EL (cell line): ENCODE data around the gene KMT2D.
"Not testable (repeated sequence)": the region's sequence is repeated elsewhere in the genome, so short reads cannot be mapped to it uniquely, and the experiment has no call there.

ENCODE experiments used
- DNase-seq: peaks from one replicate; pipeline ENCODE4 v3.0.0-alpha.2; 2016

KMT2D gene

DNA sequence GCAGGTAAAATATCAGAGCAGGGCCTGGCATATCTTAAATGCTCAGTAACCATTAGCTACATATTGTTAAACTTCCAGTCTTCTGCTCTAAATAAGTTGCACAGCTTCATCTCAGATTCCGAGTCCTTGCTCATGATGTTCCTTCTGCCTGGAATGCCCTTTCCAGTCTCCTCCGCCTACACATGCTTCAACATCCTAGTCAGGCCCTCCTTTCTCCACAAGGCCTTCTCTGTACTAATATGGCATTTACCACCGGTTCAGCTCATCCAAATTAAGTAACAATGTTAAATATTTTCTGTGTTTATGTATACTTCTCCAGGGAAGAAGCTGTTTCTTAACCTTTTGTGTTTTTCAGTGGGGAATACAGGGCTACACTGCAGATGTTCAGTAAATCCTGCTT, 25.5 kb upstream of the KMT2D start:
- no peak for DNase-seq

DNA sequence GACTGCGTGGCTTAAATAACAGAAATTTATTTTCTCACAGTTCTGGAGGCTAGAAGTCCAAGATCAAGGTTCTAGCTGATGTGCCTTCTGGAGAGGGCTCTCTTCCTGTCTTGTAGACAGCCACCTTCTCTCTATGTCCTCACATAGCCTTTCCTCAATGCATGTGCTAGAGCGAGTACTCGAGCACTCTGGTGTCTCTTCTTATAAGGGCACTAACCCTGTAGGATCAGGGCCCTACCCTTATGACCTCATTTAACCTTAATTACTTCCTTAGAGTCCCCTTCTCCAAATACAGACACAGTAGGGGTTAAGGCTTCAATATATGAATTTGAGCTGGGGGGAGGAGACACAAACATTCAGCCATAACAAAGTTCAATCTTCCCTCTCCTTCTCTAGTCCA, 23.8 kb upstream of the KMT2D start:
- DNase-seq = no peak

DNA sequence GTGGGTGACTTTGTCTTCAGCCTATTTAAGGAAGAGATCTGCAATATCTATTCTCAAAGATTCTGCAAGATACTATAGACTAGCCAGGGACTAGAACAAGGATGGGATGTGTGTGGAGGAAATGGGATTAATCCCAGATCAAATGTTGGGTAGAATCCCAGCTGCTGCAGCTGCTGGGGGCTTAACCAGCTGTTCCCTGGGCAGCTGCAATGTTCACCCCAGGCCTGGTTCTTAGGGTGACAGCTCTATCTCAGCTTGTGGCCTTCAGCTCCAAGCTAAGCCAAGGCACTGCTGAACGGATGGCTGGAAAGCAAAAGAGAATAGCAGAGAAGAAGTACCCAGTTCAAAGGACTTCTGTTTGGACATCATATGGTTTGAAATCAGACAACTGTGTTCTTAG, 19.2 kb upstream of the KMT2D start:
- DNase-seq = no peak

DNA sequence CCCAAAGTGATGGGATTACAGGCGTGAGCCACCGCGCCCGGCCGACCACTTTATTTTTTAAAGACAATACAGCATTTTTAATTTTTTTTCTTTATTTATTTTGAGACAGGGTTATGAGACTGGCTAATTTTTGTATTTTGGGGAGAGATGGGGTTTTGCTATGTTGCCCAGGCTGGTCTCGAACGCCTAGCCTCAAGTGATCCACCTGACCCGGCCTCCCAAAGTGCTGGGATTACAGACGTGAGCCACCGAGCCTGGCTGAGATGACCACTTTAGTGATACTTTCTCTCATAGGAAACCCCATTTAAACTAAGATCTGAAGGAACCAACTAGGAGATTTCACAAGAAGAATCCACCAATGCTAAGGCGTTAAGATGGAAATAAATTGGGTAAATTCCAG, 10.4 kb upstream of the KMT2D start:
- DNase-seq = no peak

DNA sequence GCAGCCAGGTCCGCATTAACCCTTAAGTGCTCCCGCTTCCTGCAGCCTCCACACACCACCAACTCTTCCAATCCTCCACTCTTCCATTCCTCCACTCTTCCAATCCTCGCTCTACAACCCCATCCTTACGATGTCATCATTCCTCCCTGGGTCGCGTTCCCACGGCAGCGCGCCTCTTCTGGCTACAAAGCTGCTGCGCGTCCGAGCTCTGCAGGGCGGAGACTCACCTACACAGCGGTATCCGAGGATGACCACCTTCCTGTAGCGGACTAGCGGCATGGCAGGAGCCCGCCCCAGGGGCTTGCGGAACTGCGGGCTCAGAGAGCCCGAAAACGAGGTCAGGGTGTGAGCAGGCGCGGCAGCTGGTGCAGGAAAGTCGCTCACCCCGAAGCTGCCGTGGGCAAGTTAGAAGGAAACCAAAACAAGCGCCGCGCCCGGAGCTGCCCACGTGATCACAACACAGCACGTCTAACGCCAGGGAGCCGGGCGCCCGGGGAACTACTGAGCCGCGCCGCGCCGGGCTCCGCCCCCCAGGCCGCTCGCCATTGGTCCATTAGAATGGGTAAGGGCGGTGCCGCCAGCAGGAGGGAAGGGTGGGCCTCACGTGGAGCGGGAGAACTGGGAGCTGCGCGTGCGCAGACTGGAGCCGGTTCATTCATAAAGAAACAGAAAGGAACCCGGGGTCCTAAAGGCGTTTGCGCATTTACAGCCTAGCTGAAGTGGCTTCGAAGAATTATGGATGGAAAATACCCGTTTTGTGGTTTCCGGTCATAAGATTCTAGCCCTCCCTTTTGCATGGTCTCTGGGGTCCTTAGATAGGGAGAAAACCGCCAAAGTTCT, 9.1 kb upstream of the KMT2D start, which contains the start of gene RHEBL1:
RHEBL1 (minus strand) TSS at position 473 of the 840 bp plus-strand sequence; CDS start at position 279, 194 bp downstream.
- peak; percentile 98 for DNase-seq

DNA sequence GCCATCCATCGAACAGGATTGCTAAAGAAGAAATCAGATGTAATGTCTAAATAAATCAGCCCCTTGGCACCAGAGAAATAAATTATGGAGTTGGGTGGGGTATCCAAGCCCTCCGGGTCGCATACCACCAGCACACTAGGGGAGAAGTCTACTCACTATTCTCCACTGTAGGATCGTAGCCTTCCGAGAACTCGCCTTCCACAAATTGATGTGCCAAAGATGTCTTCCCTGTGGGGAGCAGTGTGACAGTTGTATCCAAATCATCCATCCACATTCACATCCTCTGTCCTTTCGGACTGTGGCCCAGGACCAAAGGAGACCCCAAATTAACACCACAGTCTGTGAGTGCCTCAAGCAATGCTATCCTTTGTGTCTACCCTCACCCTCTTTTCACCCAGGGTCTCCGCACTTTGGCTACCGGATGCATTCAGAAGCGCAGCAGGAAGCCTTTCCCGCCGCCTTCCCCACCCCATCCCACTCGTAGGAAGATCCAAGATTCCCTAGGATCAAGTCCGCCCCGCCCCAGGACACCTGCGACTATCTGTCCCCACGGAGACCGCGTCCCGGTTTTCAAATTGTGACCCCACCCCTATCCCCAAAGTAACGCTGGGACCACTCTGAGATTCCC, 8.4 kb upstream of the KMT2D start:
- DNase-seq = peak; percentile 44

DNA sequence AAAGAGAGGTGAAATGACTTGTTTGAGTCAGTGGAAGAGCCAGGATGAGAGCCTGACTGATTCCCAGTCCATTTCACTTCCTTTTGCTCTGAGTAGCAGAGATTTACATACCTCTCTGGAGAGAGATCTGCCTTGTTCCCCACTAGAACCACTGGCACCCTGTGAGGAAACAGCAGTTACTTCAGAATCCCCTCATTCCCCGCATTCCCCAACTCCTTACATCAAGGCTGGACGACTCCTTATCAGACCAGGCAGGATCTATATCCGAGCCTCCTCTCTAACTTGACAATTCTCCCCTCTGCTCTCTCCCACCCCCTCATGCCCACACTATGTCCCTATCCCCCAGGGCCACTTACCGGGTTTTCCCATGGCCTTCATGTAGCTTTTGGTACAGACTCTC, 5.5 kb upstream of the KMT2D start:
- DNase-seq = no peak

DNA sequence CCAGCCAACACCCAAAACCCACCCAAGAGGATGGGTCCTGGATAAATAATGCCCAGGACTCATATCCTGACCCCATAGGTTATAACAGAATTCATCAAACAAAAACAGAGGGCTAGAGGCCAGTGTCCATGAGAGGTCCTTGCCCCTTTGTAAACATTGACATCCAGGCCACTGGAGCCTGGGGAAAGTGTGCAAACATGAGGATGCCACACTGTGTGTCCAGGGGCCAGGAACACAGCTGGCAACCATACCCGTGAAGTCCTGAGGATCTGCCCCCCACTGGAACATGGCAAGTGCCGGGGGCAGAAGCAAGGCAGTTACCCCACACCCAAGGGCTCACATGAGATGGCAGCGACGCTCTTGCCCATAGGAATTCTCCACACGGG, 4.2 kb upstream of the KMT2D start:
- no peak for DNase-seq

DNA sequence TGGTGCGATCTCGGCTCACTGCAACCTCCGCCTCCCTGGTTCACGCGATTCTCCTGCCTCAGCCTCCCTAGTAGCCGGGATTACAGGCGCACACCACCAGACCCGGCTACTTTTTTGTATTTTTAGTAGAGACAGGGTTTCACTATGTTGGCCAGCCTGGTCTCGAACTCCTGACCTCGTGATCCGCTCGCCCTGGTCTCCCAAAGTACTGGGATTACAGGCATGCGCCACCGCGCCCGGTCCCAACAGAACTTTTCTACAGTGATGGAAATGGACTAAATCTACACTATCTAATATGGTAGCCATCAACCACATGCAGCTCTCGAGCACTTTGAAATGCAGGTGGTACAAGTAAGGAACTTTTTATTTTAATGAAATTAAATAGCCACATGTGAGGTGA, 1.3 kb upstream of the KMT2D start:
- not testable (repeated sequence) for DNase-seq

DNA sequence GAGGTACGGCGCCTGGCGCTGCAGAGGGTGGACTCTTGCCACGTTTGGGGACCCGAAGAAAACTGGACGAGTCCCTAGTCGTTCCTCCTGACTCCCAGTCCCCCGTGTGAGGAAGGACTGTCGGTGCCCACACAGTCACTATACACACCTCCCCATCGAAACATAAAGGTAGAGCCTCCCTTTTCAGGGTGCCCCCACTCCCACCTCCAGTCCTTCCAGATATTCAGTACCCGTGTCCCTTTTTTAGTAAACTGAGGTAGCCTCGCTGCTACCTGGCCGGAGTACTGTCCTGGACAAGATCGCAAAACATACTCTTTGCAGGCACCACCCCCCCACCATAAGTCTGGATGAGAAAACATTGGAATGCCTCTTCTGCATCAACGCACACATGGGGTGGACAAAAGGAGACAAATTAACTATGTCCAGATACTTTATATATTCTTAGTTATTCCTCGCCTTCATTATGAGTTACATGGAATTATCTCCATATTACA, 610 bp upstream of the KMT2D start:
- DNase-seq = peak; percentile 9

DNA sequence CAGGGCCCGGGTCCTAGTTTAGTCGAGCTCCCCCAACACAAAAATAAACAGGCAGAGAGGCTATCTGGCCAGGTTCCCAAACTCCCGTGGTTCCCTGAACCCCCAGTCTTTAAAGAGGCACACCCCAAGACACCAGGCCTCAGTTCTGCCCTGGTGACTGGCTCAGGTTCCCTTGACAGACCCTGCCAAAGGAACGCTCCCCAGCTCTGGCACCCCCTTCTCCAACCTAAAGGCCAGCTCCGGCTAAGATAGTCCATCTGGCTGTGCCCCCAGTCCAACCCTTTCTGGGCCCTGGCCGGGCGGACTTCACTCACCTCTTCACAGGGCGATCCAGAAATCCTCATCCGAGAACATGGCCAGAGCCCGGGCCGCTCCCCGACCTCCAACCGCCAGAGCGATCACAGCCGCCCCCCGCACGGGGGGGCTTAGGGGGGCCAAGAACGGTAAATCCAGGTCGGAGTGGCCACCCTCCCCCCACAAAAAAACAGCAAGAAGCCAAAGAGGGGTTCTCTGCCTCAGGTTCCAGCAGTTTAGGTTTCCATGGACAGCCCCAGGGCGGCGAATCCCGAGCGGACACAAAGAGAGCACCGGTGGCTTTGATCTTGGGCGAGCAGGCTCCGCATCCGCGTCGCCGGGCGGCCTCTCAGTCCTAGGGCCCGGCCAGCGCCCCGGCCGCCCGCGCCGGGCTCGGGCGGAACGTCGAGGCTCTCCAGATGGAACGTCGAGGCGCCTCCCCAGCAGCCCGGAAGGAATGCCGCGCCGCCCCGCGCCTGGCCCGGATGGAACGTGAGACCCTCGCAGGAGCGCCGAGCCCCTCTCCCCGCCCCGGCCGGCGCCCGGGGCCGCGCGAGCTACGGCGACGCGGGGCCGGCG, 1.1 kb downstream of the KMT2D start:
- DNase-seq = peak; percentile 18

DNA sequence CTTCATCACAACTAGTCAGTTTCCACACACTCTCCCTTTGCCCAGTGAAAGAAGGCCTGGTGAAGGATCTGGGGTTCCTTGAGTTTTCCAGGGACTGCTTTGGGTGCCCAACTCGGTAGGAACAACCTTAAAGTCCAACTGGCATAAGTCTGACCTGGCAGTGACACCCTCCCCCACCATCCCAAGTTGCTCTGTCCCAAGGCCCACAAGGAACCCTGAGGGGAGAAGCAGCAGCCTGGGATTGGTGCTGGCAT, 1.6 kb downstream of the KMT2D start:
- peak; percentile 9 for DNase-seq

DNA sequence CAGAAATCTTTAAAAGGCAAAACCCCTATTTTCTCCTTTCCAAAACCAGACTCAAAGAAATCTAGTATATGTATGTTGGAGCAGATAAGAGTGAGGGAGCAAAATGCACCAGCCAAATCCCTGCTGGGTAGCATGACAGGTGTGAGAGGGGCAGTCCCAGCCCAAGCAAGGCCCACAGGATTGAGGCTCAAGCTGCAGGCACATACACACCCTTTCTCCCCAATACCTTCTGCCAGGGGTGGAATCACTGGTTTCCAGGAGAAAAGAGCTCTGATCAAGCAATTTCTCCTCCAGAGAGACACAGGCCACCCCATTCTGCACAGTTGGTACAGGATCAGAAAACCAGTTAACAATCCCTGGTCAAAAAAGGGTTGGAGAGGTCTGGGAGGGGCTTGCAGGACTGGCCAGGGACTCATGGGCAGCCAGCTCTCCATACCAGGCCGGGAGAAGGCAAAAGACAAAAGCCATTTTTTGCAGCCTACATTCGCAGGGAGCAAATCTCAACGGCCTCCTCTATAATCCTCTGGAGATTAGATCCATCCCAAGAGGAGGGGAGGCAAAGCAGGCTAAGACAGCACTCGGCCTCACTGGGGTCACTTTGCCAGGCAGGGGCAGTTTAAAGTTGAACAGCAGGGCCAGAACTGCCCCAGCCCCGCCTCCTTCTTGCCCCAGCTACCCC, 2.1 kb downstream of the KMT2D start:
- peak; percentile 10 for DNase-seq

DNA sequence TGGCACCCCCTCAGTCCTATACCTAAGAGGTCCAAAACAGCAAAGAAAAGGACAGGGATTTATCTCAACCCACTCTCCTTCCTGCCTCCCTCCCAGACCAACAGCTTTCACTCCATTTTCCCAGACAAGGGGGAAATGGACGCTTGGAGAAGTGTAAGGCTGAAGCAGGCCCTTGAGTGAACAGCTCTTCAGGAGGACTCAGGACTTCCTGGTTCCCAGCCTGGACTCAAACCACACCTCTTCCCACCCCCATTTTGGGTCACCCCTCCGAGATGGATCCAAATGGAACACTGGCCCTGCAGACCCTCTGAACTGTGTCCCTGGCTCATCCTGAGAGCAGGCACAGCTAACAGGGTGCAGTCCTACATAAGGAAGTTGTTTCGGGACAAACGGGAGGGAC, 2.7 kb downstream of the KMT2D start:
- DNase-seq = peak; percentile 15

DNA sequence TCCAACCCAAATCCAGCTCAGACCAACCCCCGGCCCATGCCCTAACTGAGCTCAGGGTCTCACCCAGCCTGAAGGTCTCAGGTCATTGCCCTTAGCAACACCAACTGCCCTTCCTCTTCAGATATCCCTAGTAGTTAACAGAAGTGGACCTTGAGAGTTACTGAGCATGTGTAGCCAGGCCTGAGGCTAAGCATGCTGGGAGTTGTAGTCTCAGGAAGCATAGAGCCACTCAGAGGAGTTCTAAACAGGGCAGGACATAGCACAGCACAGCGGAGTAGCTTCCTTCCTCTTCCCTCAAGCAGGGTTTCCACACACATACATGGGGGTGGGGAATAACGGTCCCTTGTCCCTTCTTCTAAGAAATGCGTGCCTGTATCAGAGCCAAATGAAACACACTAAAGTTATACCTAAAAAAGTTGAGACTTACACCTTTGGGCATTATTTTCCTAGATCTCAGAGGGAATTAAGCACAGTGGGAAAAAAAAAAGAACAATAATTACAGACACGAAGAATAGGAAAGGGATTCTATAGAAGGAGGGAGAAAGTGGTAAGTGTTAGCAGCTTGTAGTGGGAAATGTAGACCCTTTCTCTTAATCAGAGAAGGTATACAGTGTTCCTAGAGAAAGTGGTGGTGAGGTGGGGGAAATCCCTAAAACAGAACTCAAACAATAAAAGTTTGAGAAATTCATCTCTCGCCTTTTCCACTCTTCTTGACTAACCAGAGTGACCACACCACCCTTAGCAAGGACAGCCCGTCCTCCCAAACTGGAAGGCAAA, 4.4 kb downstream of the KMT2D start:
- peak; percentile 75 for DNase-seq

DNA sequence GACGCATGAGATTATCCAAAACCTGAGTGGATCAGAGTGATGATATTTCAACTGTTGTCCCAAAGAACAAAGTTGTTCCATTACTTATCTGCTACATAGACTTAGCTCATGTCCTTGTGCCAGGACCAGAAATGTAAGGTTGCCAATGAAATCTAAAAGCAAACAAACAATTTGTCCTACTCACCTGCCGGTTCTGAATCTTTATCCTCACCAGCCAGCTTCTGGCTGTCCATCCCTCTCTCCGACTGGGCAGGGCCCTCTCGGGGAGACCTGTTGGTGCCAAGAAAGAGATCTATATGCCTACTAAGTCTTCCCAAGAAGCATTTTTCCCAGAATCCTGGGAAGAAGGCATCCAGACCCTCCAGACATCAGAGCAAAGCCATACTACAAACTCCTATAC, 5.5 kb downstream of the KMT2D start:
- DNase-seq = no peak

DNA sequence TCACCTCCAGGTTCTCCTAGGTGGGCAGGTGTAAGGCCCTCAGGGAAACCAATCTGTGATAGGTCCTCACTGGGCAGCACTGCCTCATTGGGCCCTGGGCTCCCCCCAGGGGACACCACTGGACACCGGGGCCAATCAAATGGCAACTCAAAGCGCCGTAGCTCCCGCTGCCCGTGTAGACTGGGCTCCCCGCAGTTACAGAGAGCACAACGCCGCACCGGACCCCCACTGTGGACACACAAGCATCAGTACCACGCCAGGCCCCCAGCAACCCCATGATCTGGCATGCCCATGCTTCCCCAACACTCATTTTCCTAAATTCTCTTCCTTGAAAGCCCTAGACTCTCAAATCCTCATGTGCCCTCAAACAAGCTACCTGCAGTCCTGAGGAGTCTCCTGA, 6.1 kb downstream of the KMT2D start:
- DNase-seq = no peak

DNA sequence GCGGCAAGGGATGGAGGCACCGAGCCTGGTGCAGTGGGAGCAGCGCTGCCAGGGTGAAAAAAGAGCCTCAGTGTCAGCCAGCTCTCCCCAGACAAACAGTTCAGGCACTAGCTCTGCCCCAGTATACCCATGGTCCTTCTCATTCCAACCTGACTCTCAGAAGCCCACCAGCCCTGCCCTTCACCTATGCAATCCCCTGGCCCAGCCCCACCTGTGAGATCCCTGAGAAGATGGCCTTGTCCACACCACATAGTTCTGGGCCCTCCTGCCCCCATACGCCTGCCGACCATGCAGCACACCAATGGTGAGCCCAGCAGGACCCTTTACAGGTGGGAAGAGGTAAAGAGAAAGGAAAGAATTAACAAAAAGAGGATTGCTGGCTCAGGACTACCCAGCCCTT, 6.5 kb downstream of the KMT2D start:
- DNase-seq = no peak

DNA sequence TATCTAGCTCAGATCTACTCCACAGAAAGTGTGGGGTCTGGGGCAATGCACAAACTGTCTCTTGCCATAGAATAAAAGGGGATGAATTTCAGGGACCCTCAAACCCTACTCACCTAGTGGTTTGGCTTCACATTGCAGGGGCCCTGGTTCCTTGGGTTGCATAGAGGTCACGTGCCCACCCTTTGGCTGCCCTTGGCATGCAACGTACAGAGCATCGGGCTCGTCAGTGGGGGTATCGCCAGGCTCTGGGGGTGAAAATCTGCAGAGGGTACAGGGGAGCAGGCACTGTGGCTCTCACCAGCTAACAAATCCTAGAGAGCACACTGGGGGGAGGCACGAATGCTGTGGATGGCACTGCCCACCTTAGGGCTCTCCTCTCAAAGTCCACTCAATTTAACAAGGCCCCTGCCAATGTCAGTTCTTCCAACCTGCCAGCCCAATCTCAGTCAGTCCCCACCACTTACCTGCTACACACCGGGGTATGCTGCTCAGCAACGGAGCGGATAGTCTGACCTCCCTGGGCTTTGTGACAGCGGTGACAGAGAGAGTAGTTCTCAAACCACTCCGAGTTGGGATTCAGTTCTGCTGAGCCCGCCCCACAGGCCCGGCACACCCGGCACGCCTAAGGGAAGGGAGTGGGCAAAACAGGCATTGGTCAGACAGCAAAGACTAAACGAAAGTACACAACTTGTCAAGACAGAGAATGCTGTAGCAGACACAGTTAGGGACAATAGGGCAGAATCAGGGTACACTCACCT, 8.0 kb downstream of the KMT2D start:
- no peak for DNase-seq

DNA sequence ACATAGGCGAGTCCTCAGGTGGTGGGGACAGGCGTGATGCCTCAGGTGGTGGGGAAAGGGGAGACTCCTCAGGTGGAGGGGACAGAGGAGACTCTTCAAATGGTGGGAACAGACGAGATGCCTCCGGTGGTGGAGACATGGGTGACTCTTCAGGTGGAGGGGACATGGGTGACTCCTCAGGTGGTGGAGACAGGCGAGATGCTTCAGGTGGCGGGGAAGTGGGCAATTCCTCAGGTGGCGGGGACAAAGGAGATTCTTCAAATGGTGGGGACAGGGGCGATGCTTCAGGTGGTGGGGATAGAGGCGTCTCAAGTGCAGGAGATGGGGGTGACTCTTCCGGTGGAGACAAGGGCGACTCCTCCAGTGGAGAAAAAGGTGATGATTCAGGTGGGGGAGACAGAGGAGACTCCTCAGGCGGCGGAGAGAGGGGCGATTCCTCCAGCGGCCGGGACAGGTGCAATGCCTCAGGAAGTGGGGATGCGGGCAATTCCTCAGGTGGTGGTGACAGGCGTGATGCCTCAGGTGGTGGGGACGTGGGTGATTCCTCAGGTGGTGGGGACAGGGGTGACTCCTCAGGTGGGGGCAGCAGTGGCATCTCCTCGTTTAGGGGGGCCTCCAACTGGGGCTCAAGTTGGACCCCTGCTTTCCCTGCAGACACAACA, 8.7 kb downstream of the KMT2D start:
- no peak for DNase-seq

DNA sequence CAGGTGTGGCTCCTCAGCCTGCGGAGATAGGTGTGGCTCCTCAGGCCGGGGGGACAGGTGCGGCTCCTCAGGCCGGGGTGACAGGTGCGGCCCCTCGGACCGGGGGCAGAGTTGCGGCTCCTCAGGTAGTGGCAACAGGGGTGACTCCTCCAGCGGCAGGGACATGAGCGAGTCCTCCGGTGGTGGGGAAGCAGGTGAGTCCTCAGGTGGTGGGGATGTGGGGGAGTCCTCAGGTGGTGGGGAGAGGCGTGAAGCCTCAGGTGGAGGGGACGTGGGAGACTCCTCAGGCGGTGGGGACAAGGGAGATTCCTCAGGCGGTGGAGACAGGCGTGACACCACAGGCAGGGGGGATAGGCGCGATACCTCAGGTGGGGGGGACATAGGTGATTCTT, 9.2 kb downstream of the KMT2D start:
- no peak for DNase-seq
